HEK293 (cell line): ENCODE measurements around the gene CENPT.
A peak's percentile ranks its signal among the peaks of the same experiment; 100 is the strongest.

Source experiments
- CTCF ChIA-PET: fragments of 350-600 bp; formaldehyde crosslinking; extraction: SDS; loops from one replicate; lab custom pipeline; 2021; ENCODE audit warnings: antibody characterized with exemption; lab: Yijun Ruan, JAX
- POLR2A ChIA-PET: fragments of 300-600 bp; formaldehyde crosslinking; extraction: SDS; loops from one replicate; lab custom pipeline; 2020; ENCODE audit warnings: antibody characterized with exemption, inconsistent platforms; lab: Yijun Ruan, JAX
- H3K27ac ChIP-seq: fragments of 200-500 bp; sonication (Bioruptor generic); 2 replicates; pipeline ENCODE4 v1.5.1; 2014; ENCODE audit warnings: low read depth, low read length, control low read depth, inconsistent platforms; ENCODE audit errors: extremely low read depth
- H3K36me3 ChIP-seq, 2 experiments: fragments of 200-500 bp in 1 of 2; sonication (Bioruptor generic) in 1 of 2; 1 replicate in 1 of 2; 2 replicates in 1 of 2; pipeline ENCODE4 v1.5.1; 2014 to 2017; ENCODE audit warnings: inconsistent platforms in 2 of 2, low read length in 2 of 2; ENCODE audit not compliant: control insufficient read depth in 2 of 2, insufficient read depth in 1 of 2
- H3K4me1 ChIP-seq: fragments of 200-500 bp; sonication (Bioruptor generic); 2 replicates; pipeline ENCODE4 v1.5.1; 2014; ENCODE audit warnings: mild to moderate bottlenecking, low read length, inconsistent platforms; ENCODE audit not compliant: control insufficient read depth, insufficient read depth
- H3K4me3 ChIP-seq: 2 replicates; pipeline ENCODE4 v1.5.1; 2011; ENCODE audit warnings: low read depth, mild to moderate bottlenecking, control low read depth, low read length, moderate library complexity
- H3K9me3 ChIP-seq: fragments of 200-500 bp; sonication (Bioruptor generic); 2 replicates; pipeline ENCODE4 v1.5.1; 2014; ENCODE audit warnings: low read depth, low read length, inconsistent platforms; ENCODE audit not compliant: control insufficient read depth, insufficient read depth
- GLIS2 ChIP-seq: fragments of 450-650 bp; formaldehyde crosslinking; IDR thresholded peaks from 2 replicates; pipeline ENCODE4 v1.5.1; 2016; ENCODE audit warnings: missing biosample characterization, missing genetic modification characterization
- KLF1 ChIP-seq: fragments of 450-650 bp; formaldehyde crosslinking; IDR thresholded peaks from 2 replicates; pipeline ENCODE4 v1.5.1; 2016; ENCODE audit warnings: missing biosample characterization, missing genetic modification characterization
- MEIS1 ChIP-seq: sonication (generic); formaldehyde crosslinking; IDR thresholded peaks from 2 replicates; pipeline ENCODE4 v1.8.1; 2022; ENCODE audit warnings: missing genetic modification reagents, mild to moderate bottlenecking, borderline replicate concordance
- SALL2 ChIP-seq: fragments of 450-650 bp; formaldehyde crosslinking; IDR thresholded peaks from 2 replicates; pipeline ENCODE4 v1.5.0; 2017; ENCODE audit warnings: missing biosample characterization, mild to moderate bottlenecking, missing genetic modification characterization, borderline replicate concordance
- SCRT1 ChIP-seq: fragments of 450-650 bp; formaldehyde crosslinking; IDR thresholded peaks from 2 replicates; pipeline ENCODE4 v1.5.1; 2016; ENCODE audit warnings: missing biosample characterization, missing genetic modification characterization, borderline replicate concordance
- SCRT2 ChIP-seq: fragments of 450-650 bp; formaldehyde crosslinking; IDR thresholded peaks from 2 replicates; pipeline ENCODE4 v1.5.1; 2016; ENCODE audit warnings: missing biosample characterization, missing genetic modification characterization
- ZNF169 ChIP-seq: fragments of 450-650 bp; formaldehyde crosslinking; IDR thresholded peaks from 2 replicates; pipeline ENCODE4 v1.5.1; 2016; ENCODE audit warnings: missing biosample characterization, missing genetic modification characterization
- ZNF18 ChIP-seq: fragments of 450-650 bp; formaldehyde crosslinking; IDR thresholded peaks from 2 replicates; pipeline ENCODE4 v1.5.1; 2016; ENCODE audit warnings: missing biosample characterization, missing genetic modification characterization
- ZNF248 ChIP-seq: fragments of 450-650 bp; formaldehyde crosslinking; IDR thresholded peaks from 2 replicates; pipeline ENCODE4 v1.5.1; 2017; ENCODE audit warnings: missing biosample characterization, missing genetic modification characterization
- ZNF335 ChIP-seq: fragments of 450-650 bp; formaldehyde crosslinking; conservative IDR thresholded peaks from 2 replicates; pipeline ENCODE4 v1.5.1; 2016; ENCODE audit warnings: missing biosample characterization, missing genetic modification characterization
- ZNF394 ChIP-seq: fragments of 450-650 bp; formaldehyde crosslinking; IDR thresholded peaks from 2 replicates; pipeline ENCODE4 v1.5.1; 2016; ENCODE audit warnings: missing biosample characterization, missing genetic modification characterization, mild to moderate bottlenecking, moderate library complexity, borderline replicate concordance
- ZNF423 ChIP-seq: fragments of 450-650 bp; formaldehyde crosslinking; IDR thresholded peaks from 2 replicates; pipeline ENCODE4 v1.5.1; 2016; ENCODE audit warnings: missing biosample characterization, missing genetic modification characterization
- ZNF501 ChIP-seq: fragments of 450-650 bp; formaldehyde crosslinking; IDR thresholded peaks from 2 replicates; pipeline ENCODE4 v1.5.1; 2016; ENCODE audit warnings: missing biosample characterization, missing genetic modification characterization
- ZNF548 ChIP-seq: fragments of 450-650 bp; formaldehyde crosslinking; IDR thresholded peaks from 2 replicates; pipeline ENCODE4 v1.5.1; 2016; ENCODE audit warnings: missing biosample characterization, missing genetic modification characterization
- ZNF580 ChIP-seq: fragments of 450-650 bp; formaldehyde crosslinking; IDR thresholded peaks from 2 replicates; pipeline ENCODE4 v1.5.1; 2016; ENCODE audit warnings: missing biosample characterization, missing genetic modification characterization
- ZNF585B ChIP-seq: fragments of 450-650 bp; formaldehyde crosslinking; IDR thresholded peaks from 2 replicates; pipeline ENCODE4 v1.5.1; 2016; ENCODE audit warnings: missing biosample characterization, missing genetic modification characterization
- ZNF645 ChIP-seq: fragments of 450-650 bp; formaldehyde crosslinking; IDR thresholded peaks from 2 replicates; pipeline ENCODE4; 2016; ENCODE audit warnings: missing biosample characterization, missing genetic modification characterization
- ZNF660 ChIP-seq: fragments of 450-650 bp; IDR thresholded peaks from 2 replicates; pipeline ENCODE4 v1.5.1; 2018; ENCODE audit warnings: missing biosample characterization, mild to moderate bottlenecking, missing genetic modification characterization

CENPT gene

GRCh38 chr16:67805718-67806427 is 41.6 kb downstream of the CENPT start:
- Histone ChIP-seq H3K27ac (peak overlapping the region; percentile 18; the same call in 1 of the 2 replicates), H3K9me3 (no peaks in the 10 kb centered on the region)
- POLR2A ChIA-PET = interaction anchor here (0.6 to 1.7 kb wide), 26 partner anchors 8 to 285 kb away, joined by 3 to 25 read pairs (median 4); partner anchors contain the start of genes ACD, CTCF, GFOD2 and NUTF2
- TF ChIP-seq ZNF423 (tag by site-specific recombination) (peak; percentile 51; the same call in 1 of the 2 replicates), SCRT2 (tag by site-specific recombination) (peak; percentile 98), SALL2 (tag by site-specific recombination) (no peak), GLIS2 (tag by site-specific recombination) (peak; percentile 36), ZNF335 (tag by site-specific recombination) (peak; percentile 57), SCRT1 (tag by site-specific recombination) (peak; percentile 95), ZNF248 (no peak)
- TF ChIP-seq, all 188 proteins: peak for 5
- Histone ChIP-seq H3K36me3 (peaks cover 0 to 32% of the 10 kb centered on the region in 2 experiments; a peak in 2 of 3 replicates), H3K4me3 (peak overlapping the region; percentile 88), H3K4me1 (peaks cover 8% of the 10 kb centered on the region)
- CTCF ChIA-PET = interaction anchor here (0.6 to 2.7 kb wide), 6 partner anchors 10 to 135 kb away, joined by 3 to 43 read pairs (median 3); no protein-coding TSS in a partner anchor

- Histone ChIP-seq H3K9me3 (no peaks in the 10 kb centered on the region), H3K4me1 (peaks cover 8% of the 10 kb centered on the region), H3K36me3 (peaks cover 0 to 40% of the 10 kb centered on the region in 2 experiments; a peak in 2 of 3 replicates), H3K4me3 (peak overlapping the region; percentile 88), H3K27ac (no peak overlapping the region; the same call in 1 of the 2 replicates)
- POLR2A ChIA-PET = interaction anchor here (1.0 kb wide), 1 partner anchor 40 kb away, joined by 3 read pairs; no protein-coding TSS in a partner anchor
- TF ChIP-seq ZNF585B (tag by site-specific recombination) = no peak
- TF ChIP-seq ZNF501 (tag by site-specific recombination) = no peak
- TF ChIP-seq KLF1 (tag by site-specific recombination) = no peak
- no peak for TF ChIP-seq ZNF335 (tag by site-specific recombination)
- TF ChIP-seq ZNF548 (tag by site-specific recombination) = no peak
- no peak for TF ChIP-seq ZNF18 (tag by site-specific recombination)
- TF ChIP-seq SCRT1 (tag by site-specific recombination) = peak; percentile 75
- no peak for TF ChIP-seq MEIS1
- TF ChIP-seq SCRT2 (tag by site-specific recombination) = peak; percentile 94
- TF ChIP-seq ZNF580 (tag by site-specific recombination) = no peak
- CTCF ChIA-PET = interaction anchor here (0.6 to 0.9 kb wide), 2 partner anchors 88 to 114 kb away, joined by 3 read pairs; no protein-coding TSS in a partner anchor
Observed at GRCh38 chr16:67804853-67805542, 42.5 kb downstream of the CENPT start.

GRCh38 chr16:67803894-67804293 is 43.6 kb downstream of the CENPT start:
- peaks cover 8% of the 10 kb centered on the region for H3K4me1 ChIP-seq
- H3K9me3 ChIP-seq = no peaks in the 10 kb centered on the region
- POLR2A ChIA-PET = interaction anchor here (0.7 kb wide), 1 partner anchor 13 kb away, joined by 3 read pairs; no protein-coding TSS in a partner anchor
- no peak for TF ChIP-seq ZNF394 (tag by site-specific recombination)
- TF ChIP-seq ZNF18 (tag by site-specific recombination) = no peak
- no peak for TF ChIP-seq ZNF660 (tag by site-specific recombination)
- TF ChIP-seq ZNF169 (tag by site-specific recombination) = no peak
- TF ChIP-seq ZNF645 (tag by site-specific recombination) = no peak
- H3K36me3 ChIP-seq = peaks cover 0 to 45% of the 10 kb centered on the region in 2 experiments; a peak in 2 of 3 replicates
- no peak overlapping the region for H3K4me3 ChIP-seq
- CTCF ChIA-PET = interaction anchor here (0.7 to 1.6 kb wide), 3 partner anchors 8 to 283 kb away, joined by 3 to 10 read pairs (median 5); no protein-coding TSS in a partner anchor
- H3K27ac ChIP-seq = no peak overlapping the region
